Measurements from ENCODE around the gene PTPDC1.

PTPDC1 gene

GRCh38 chr9:94139672-94140417 lies 55.6 kb downstream of the PTPDC1 start:
- peak; percentile 92 for DNase-seq (ENCODE audit: low read depth)
- H3K4me3 ChIP-seq (ENCODE audit: low read depth, low read length), result no peak overlapping the region

- no peak for DNase-seq (ENCODE audit: low read depth)
- H3K4me3 ChIP-seq (ENCODE audit: low read depth, low read length), result no peak overlapping the region
These were observed 56.1 kb downstream of the PTPDC1 start for GRCh38 chr9:94140418-94140780.

GRCh38 chr9:94140791-94141790 lies 56.8 kb downstream of the PTPDC1 start:
- H3K4me3 ChIP-seq (ENCODE audit: low read depth, low read length), result no peak overlapping the region
- peak; percentile 31 for DNase-seq (ENCODE audit: low read depth)

GRCh38 chr9:94142353-94142752 lies 58.1 kb downstream of the PTPDC1 start:
- no peak for DNase-seq (ENCODE audit: low read depth)
- H3K4me3 ChIP-seq (ENCODE audit: low read depth, low read length), result no peak overlapping the region

GRCh38 chr9:94144394-94144793 lies 60.1 kb downstream of the PTPDC1 start:
- H3K4me3 ChIP-seq (ENCODE audit: low read depth, low read length), result no peak overlapping the region
- DNase-seq (ENCODE audit: low read depth), result no peak

GRCh38 chr9:94145640-94146039 lies 61.4 kb downstream of the PTPDC1 start:
- DNase-seq (ENCODE audit: low read depth), result no peak
- H3K4me3 ChIP-seq (ENCODE audit: low read depth, low read length), result no peak overlapping the region

- H3K4me3 ChIP-seq (ENCODE audit: low read depth, low read length), result no peak overlapping the region
- no peak for DNase-seq (ENCODE audit: low read depth)
These were observed 63.5 kb downstream of the PTPDC1 start for GRCh38 chr9:94147776-94148175.

GRCh38 chr9:94148419-94148818 lies 64.2 kb downstream of the PTPDC1 start:
- no peak for DNase-seq (ENCODE audit: low read depth)
- no peak overlapping the region for H3K4me3 ChIP-seq (ENCODE audit: low read depth, low read length)

- no peak for DNase-seq (ENCODE audit: low read depth)
- no peak overlapping the region for H3K4me3 ChIP-seq (ENCODE audit: low read depth, low read length)
These were observed 65.4 kb downstream of the PTPDC1 start for GRCh38 chr9:94149696-94150095.

- no peak overlapping the region for H3K4me3 ChIP-seq (ENCODE audit: low read depth, low read length)
- DNase-seq (ENCODE audit: low read depth), result no peak
These were observed 66.1 kb downstream of the PTPDC1 start for GRCh38 chr9:94150279-94150828.

GRCh38 chr9:94150890-94151650 lies 66.8 kb downstream of the PTPDC1 start:
- H3K4me3 ChIP-seq (ENCODE audit: low read depth, low read length), result no peak overlapping the region
- DNase-seq (ENCODE audit: low read depth), result no peak

GRCh38 chr9:94153905-94154304 lies 69.6 kb downstream of the PTPDC1 start:
- DNase-seq (ENCODE audit: low read depth), result no peak
- H3K4me3 ChIP-seq (ENCODE audit: low read depth, low read length), result no peak overlapping the region

- no peak overlapping the region for H3K4me3 ChIP-seq (ENCODE audit: low read depth, low read length)
- DNase-seq (ENCODE audit: low read depth), result no peak
These were observed 72.2 kb downstream of the PTPDC1 start for GRCh38 chr9:94156348-94157049.

GRCh38 chr9:94157050-94157801 lies 73.0 kb downstream of the PTPDC1 start:
- DNase-seq (ENCODE audit: low read depth), result peak; percentile 60
- H3K4me3 ChIP-seq (ENCODE audit: low read depth, low read length), result no peak overlapping the region

Measured in skeletal muscle cell (primary cell).